GM12872 (cell line): Measurements from ENCODE around the gene METTL23.

Experiments used
- CTCF ChIP-seq: IDR thresholded peaks from 3 replicates; pipeline ENCODE4 v1.5.1; 2011; ENCODE audit warnings: low read depth, mild to moderate bottlenecking, low read length, moderate library complexity; ENCODE audit not compliant: insufficient read depth

The METTL23 gene

GRCh38 chr17:76752006-76752405 is 25.4 kb downstream of the METTL23 start:
- TF ChIP-seq CTCF = no peak

- no peak for TF ChIP-seq CTCF
Measured at GRCh38 chr17:76753061-76753961, 26.7 kb downstream of the METTL23 start.

- no peak for TF ChIP-seq CTCF
Measured at GRCh38 chr17:76755285-76755684, 28.6 kb downstream of the METTL23 start.

GRCh38 chr17:76757256-76757655 is 30.6 kb downstream of the METTL23 start:
- no peak for TF ChIP-seq CTCF

- no peak for TF ChIP-seq CTCF
Measured at GRCh38 chr17:76758570-76758969, 31.9 kb downstream of the METTL23 start.

GRCh38 chr17:76772842-76773525 is 46.3 kb downstream of the METTL23 start:
- TF ChIP-seq CTCF = no peak

- no peak for TF ChIP-seq CTCF
Measured at GRCh38 chr17:76775021-76775600, 48.5 kb downstream of the METTL23 start.
